ENCODE data around the gene KYNU.

Gene KYNU

DNA sequence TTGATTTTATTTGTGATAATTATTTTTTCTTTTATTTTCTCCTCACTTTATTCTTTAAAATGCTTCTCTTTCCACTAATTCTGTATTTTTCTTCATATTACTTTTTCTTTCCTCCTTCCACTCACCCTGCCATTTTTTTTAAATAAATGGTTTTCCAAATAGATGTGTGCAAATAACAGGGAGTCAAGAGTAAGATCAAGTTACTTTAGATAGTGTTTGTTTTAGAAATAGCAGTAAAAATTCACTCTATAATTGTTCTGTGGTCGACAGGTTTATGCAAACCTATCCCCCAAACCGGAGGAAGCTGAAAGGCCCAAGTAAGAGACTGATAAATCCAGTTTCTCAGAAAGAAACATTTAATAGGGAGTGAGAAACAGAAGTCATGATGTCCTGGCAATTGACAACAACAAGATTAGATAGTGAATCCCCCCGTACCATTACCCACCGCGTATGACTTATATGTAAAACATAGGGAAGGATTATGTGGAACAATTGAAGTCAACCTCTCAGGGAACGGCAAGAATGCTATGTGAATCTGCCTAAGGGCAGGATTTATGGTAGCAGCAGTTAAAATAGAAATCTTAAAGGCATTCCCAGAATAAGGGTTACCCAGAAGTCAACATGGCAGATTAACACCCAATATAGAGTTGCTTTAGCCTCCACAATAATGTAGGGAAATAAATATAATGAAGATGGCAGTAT, 75.5 kb downstream of the KYNU start:
- Histone ChIP-seq H3K27ac (ENCODE audit: insufficient read depth in 1 of 2, low read depth in 1 of 2, low read length in 2 of 2, poor library complexity in 1 of 2, severe bottlenecking in 2 of 2) (no peak overlapping the region), H3K4me1 (ENCODE audit: control extremely low read depth in 1 of 4, control insufficient read depth in 4 of 4, insufficient read depth in 4 of 4, low read length in 3 of 4) (no peaks in the 10 kb centered on the region), H3K27me3 (replicated peaks in 2 of 5; ENCODE audit: control insufficient read depth in 4 of 5, insufficient read depth in 5 of 5, low read length in 4 of 5) (no peaks in the 10 kb centered on the region), H3K36me3 (ENCODE audit: control insufficient read depth in 4 of 4, insufficient read depth in 4 of 4, low read length in 3 of 4) (no peaks in the 10 kb centered on the region), H3K9me3 (ENCODE audit: control extremely low read depth in 1 of 5, control insufficient read depth in 4 of 5, insufficient read depth in 2 of 5, low read depth in 1 of 5, low read length in 4 of 5) (peaks cover 0 to 4% (median 0%) of the 10 kb centered on the region in 5 experiments), H3K4me3 (ENCODE audit: control insufficient read depth in 1 of 7, extremely low read depth in 1 of 7, insufficient read depth in 4 of 7, low read depth in 2 of 7, low read length in 6 of 7) (no peak overlapping the region)
- 100% methylated on average over 4 of the region's 6 CpGs for WGBS (ENCODE audit: insufficient coverage)
- DNase-seq = no peak
- POLR2A ChIA-PET = no interaction called here
- CTCF ChIA-PET = no interaction called here

GRCh38 chr2:142954493-142954892, 77.0 kb downstream of the KYNU start:
- H3K36me3 ChIP-seq (ENCODE audit: control insufficient read depth in 4 of 4, insufficient read depth in 4 of 4, low read length in 3 of 4) = no peaks in the 10 kb centered on the region
- H3K9me3 ChIP-seq (ENCODE audit: control extremely low read depth in 1 of 5, control insufficient read depth in 4 of 5, insufficient read depth in 2 of 5, low read depth in 1 of 5, low read length in 4 of 5) = peaks cover 0 to 2% (median 0%) of the 10 kb centered on the region in 5 experiments
- H3K4me1 ChIP-seq (ENCODE audit: control extremely low read depth in 1 of 4, control insufficient read depth in 4 of 4, insufficient read depth in 4 of 4, low read length in 3 of 4) = no peaks in the 10 kb centered on the region
- no peak overlapping the region for H3K27ac ChIP-seq (ENCODE audit: insufficient read depth in 1 of 2, low read depth in 1 of 2, low read length in 2 of 2, poor library complexity in 1 of 2, severe bottlenecking in 2 of 2)
- H3K27me3 ChIP-seq (replicated peaks in 2 of 5; ENCODE audit: control insufficient read depth in 4 of 5, insufficient read depth in 5 of 5, low read length in 4 of 5) = no peaks in the 10 kb centered on the region
- ChIA-PET POLR2A (no interaction called here), CTCF (interaction anchor here (1.0 to 1.3 kb wide), 2 partner anchors 13 to 97 kb away, joined by 3 to 4 read pairs; no protein-coding TSS in a partner anchor)
- DNase-seq = no peak
- no CpG with 5 or more reads among the region's 1 CpG for WGBS (ENCODE audit: insufficient coverage)
- H3K4me3 ChIP-seq (ENCODE audit: control insufficient read depth in 1 of 7, extremely low read depth in 1 of 7, insufficient read depth in 4 of 7, low read depth in 2 of 7, low read length in 6 of 7) = no peak overlapping the region

DNA sequence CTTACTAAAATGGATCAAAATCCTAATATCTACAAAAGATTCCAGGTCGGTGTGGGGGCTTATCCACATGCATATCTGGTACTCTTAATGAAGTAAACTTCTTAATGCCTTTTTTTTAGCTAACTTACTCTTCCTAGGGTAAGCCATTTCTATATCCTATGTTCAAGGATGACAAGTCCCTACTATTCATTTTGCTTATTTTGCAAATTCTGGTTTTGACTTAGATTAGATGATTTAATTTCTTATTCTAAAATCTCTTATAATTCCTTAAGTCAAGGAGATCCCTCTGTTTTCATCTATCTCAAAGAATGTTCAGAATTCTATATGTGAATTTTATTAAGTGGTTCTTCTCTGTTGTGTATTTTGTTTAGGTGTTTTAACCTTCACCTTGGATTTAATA, 79.7 kb downstream of the KYNU start:
- Histone ChIP-seq H3K4me3 (ENCODE audit: control insufficient read depth in 1 of 7, extremely low read depth in 1 of 7, insufficient read depth in 4 of 7, low read depth in 2 of 7, low read length in 6 of 7) (no peak overlapping the region), H3K36me3 (ENCODE audit: control insufficient read depth in 4 of 4, insufficient read depth in 4 of 4, low read length in 3 of 4) (no peaks in the 10 kb centered on the region), H3K27me3 (replicated peaks in 2 of 5; ENCODE audit: control insufficient read depth in 4 of 5, insufficient read depth in 5 of 5, low read length in 4 of 5) (no peaks in the 10 kb centered on the region), H3K27ac (ENCODE audit: insufficient read depth in 1 of 2, low read depth in 1 of 2, low read length in 2 of 2, poor library complexity in 1 of 2, severe bottlenecking in 2 of 2) (no peak overlapping the region), H3K4me1 (ENCODE audit: control extremely low read depth in 1 of 4, control insufficient read depth in 4 of 4, insufficient read depth in 4 of 4, low read length in 3 of 4) (no peaks in the 10 kb centered on the region), H3K9me3 (ENCODE audit: control extremely low read depth in 1 of 5, control insufficient read depth in 4 of 5, insufficient read depth in 2 of 5, low read depth in 1 of 5, low read length in 4 of 5) (no peaks in the 10 kb centered on the region)
- CTCF ChIA-PET = no interaction called here
- DNase-seq = no peak
- 83% methylated on average over 1 of the region's 1 CpG for WGBS (ENCODE audit: insufficient coverage)
- POLR2A ChIA-PET = no interaction called here

DNA sequence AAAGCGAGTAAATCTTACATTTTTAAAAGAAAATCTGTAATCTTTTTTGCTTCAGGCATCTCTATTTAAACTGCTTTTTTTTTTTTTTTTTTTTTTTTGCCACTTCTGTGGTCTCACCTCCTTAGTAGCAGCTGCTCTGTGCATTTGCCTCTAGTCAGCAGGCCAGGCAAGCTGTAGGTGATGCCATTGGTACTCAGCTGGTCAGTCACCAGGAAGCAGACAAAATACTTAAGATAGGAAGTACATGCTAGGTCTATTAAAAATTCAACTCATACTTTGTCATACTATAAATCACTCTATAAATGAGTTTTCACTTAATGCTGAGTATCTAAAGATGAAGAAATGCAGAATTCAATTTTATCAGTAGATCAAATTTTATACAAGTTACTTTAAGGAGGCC, 83.7 kb downstream of the KYNU start:
- no peaks in the 10 kb centered on the region for H3K36me3 ChIP-seq (ENCODE audit: control insufficient read depth in 4 of 4, insufficient read depth in 4 of 4, low read length in 3 of 4)
- H3K4me3 ChIP-seq (ENCODE audit: control insufficient read depth in 1 of 7, extremely low read depth in 1 of 7, insufficient read depth in 4 of 7, low read depth in 2 of 7, low read length in 6 of 7) = no peak overlapping the region
- no peaks in the 10 kb centered on the region for H3K4me1 ChIP-seq (ENCODE audit: control extremely low read depth in 1 of 4, control insufficient read depth in 4 of 4, insufficient read depth in 4 of 4, low read length in 3 of 4)
- DNase-seq = no peak
- WGBS (ENCODE audit: insufficient coverage) = no CpG with 5 or more reads among the region's 1 CpG
- H3K9me3 ChIP-seq (ENCODE audit: control extremely low read depth in 1 of 5, control insufficient read depth in 4 of 5, insufficient read depth in 2 of 5, low read depth in 1 of 5, low read length in 4 of 5) = peaks cover 0 to 8% (median 0%) of the 10 kb centered on the region in 5 experiments
- H3K27ac ChIP-seq (ENCODE audit: insufficient read depth in 1 of 2, low read depth in 1 of 2, low read length in 2 of 2, poor library complexity in 1 of 2, severe bottlenecking in 2 of 2) = no peak overlapping the region
- H3K27me3 ChIP-seq (replicated peaks in 2 of 5; ENCODE audit: control insufficient read depth in 4 of 5, insufficient read depth in 5 of 5, low read length in 4 of 5) = no peaks in the 10 kb centered on the region
- ChIA-PET POLR2A (no interaction called here), CTCF (interaction anchor here (1.1 to 1.4 kb wide), 2 partner anchors 8 to 34 kb away, joined by 3 read pairs; no protein-coding TSS in a partner anchor)

DNA sequence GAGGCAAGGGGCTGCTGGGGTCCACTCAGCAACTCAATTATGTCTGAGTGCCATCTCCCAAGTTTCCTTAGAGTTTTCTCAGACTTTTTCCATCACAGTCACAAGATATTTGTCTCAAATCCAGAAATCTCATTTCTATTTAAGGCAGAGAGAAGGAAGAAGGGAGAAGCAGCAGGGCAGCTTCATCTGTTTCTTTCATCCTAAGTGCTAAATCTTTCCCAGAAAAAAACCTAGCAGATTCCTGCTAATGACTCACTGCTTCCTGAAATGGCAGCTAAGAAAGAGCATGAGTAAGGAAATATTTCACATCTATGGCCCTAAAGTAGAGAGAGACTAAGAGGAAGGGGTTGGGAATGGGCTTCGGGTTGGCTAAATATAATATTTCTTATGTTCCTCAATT, 88.0 kb downstream of the KYNU start:
- H3K27me3 ChIP-seq (replicated peaks in 2 of 5; ENCODE audit: control insufficient read depth in 4 of 5, insufficient read depth in 5 of 5, low read length in 4 of 5) = no peaks in the 10 kb centered on the region
- ChIA-PET POLR2A (no interaction called here), CTCF (interaction anchor here (1.8 kb wide), 1 partner anchor 15 kb away, joined by 5 read pairs; no protein-coding TSS in a partner anchor)
- H3K36me3 ChIP-seq (ENCODE audit: control insufficient read depth in 4 of 4, insufficient read depth in 4 of 4, low read length in 3 of 4) = no peaks in the 10 kb centered on the region
- H3K4me3 ChIP-seq (ENCODE audit: control insufficient read depth in 1 of 7, extremely low read depth in 1 of 7, insufficient read depth in 4 of 7, low read depth in 2 of 7, low read length in 6 of 7) = no peak overlapping the region
- H3K9me3 ChIP-seq (ENCODE audit: control extremely low read depth in 1 of 5, control insufficient read depth in 4 of 5, insufficient read depth in 2 of 5, low read depth in 1 of 5, low read length in 4 of 5) = peaks cover 0 to 8% (median 0%) of the 10 kb centered on the region in 5 experiments
- no peak for DNase-seq
- H3K27ac ChIP-seq (ENCODE audit: insufficient read depth in 1 of 2, low read depth in 1 of 2, low read length in 2 of 2, poor library complexity in 1 of 2, severe bottlenecking in 2 of 2) = no peak overlapping the region
- no peaks in the 10 kb centered on the region for H3K4me1 ChIP-seq (ENCODE audit: control extremely low read depth in 1 of 4, control insufficient read depth in 4 of 4, insufficient read depth in 4 of 4, low read length in 3 of 4)
- no CpG with 5 or more reads among the region's 1 CpG for WGBS (ENCODE audit: insufficient coverage)

- ChIA-PET CTCF (no interaction called here), POLR2A (no interaction called here)
- H3K27me3 ChIP-seq (replicated peaks in 2 of 5; ENCODE audit: control insufficient read depth in 4 of 5, insufficient read depth in 5 of 5, low read length in 4 of 5) = no peaks in the 10 kb centered on the region
- H3K36me3 ChIP-seq (ENCODE audit: control insufficient read depth in 4 of 4, insufficient read depth in 4 of 4, low read length in 3 of 4) = no peaks in the 10 kb centered on the region
- no peak overlapping the region for H3K27ac ChIP-seq (ENCODE audit: insufficient read depth in 1 of 2, low read depth in 1 of 2, low read length in 2 of 2, poor library complexity in 1 of 2, severe bottlenecking in 2 of 2)
- H3K9me3 ChIP-seq (ENCODE audit: control extremely low read depth in 1 of 5, control insufficient read depth in 4 of 5, insufficient read depth in 2 of 5, low read depth in 1 of 5, low read length in 4 of 5) = peaks cover 0 to 8% (median 0%) of the 10 kb centered on the region in 5 experiments
- no peak overlapping the region for H3K4me3 ChIP-seq (ENCODE audit: control insufficient read depth in 1 of 7, extremely low read depth in 1 of 7, insufficient read depth in 4 of 7, low read depth in 2 of 7, low read length in 6 of 7)
- no peaks in the 10 kb centered on the region for H3K4me1 ChIP-seq (ENCODE audit: control extremely low read depth in 1 of 4, control insufficient read depth in 4 of 4, insufficient read depth in 4 of 4, low read length in 3 of 4)
- no peak for DNase-seq
These were observed 88.8 kb downstream of the KYNU start for GRCh38 chr2:142966284-142966683.

- Histone ChIP-seq H3K9me3 (ENCODE audit: control extremely low read depth in 1 of 5, control insufficient read depth in 4 of 5, insufficient read depth in 2 of 5, low read depth in 1 of 5, low read length in 4 of 5) (peaks cover 0 to 8% (median 0%) of the 10 kb centered on the region in 5 experiments), H3K27me3 (replicated peaks in 2 of 5; ENCODE audit: control insufficient read depth in 4 of 5, insufficient read depth in 5 of 5, low read length in 4 of 5) (no peaks in the 10 kb centered on the region), H3K4me3 (ENCODE audit: control insufficient read depth in 1 of 7, extremely low read depth in 1 of 7, insufficient read depth in 4 of 7, low read depth in 2 of 7, low read length in 6 of 7) (no peak overlapping the region), H3K27ac (ENCODE audit: insufficient read depth in 1 of 2, low read depth in 1 of 2, low read length in 2 of 2, poor library complexity in 1 of 2, severe bottlenecking in 2 of 2) (no peak overlapping the region), H3K36me3 (ENCODE audit: control insufficient read depth in 4 of 4, insufficient read depth in 4 of 4, low read length in 3 of 4) (no peaks in the 10 kb centered on the region), H3K4me1 (ENCODE audit: control extremely low read depth in 1 of 4, control insufficient read depth in 4 of 4, insufficient read depth in 4 of 4, low read length in 3 of 4) (no peaks in the 10 kb centered on the region)
- ChIA-PET POLR2A (no interaction called here), CTCF (no interaction called here)
- no CpG with 5 or more reads among the region's 1 CpG for WGBS (ENCODE audit: insufficient coverage)
- DNase-seq = no peak
These were observed 89.6 kb downstream of the KYNU start for GRCh38 chr2:142967060-142967459.
